H9 (cell line): Measurements from ENCODE around the gene KREMEN1. TPM values are rescaled to one million over a fixed set of nuclear protein-coding genes. Genes with fewer than 3 reads are reported as not detected.

Experiments used
- DNase-seq: peaks from one replicate; pipeline ENCODE4 v3.0.0-alpha.2; 2017
- H2AFZ ChIP-seq: one replicate; pipeline ENCODE4 v1.6.1; 2013; ENCODE audit warnings: mild to moderate bottlenecking, low read length, control low read depth, moderate library complexity
- H2AK5ac ChIP-seq: 2 replicates; pipeline ENCODE4 v1.6.1; 2013; ENCODE audit warnings: low read length, control low read depth, mixed read lengths; ENCODE audit not compliant: insufficient read length
- H2BK120ac ChIP-seq: one replicate; pipeline ENCODE4 v1.6.1; 2013; ENCODE audit warnings: low read depth, mild to moderate bottlenecking, low read length, control low read depth, inconsistent platforms; ENCODE audit not compliant: poor library complexity, severe bottlenecking
- H2BK12ac ChIP-seq: 2 replicates; pipeline ENCODE4 v1.6.1; 2013; ENCODE audit warnings: low read length, control low read depth, mixed read lengths, low read depth; ENCODE audit not compliant: insufficient read length
- H2BK15ac ChIP-seq: 2 replicates; pipeline ENCODE4 v1.6.1; 2013; ENCODE audit warnings: low read depth, low read length, control low read depth
- H2BK20ac ChIP-seq: one replicate; pipeline ENCODE4 v1.6.1; 2013; ENCODE audit warnings: low read depth, mild to moderate bottlenecking, low read length, control low read depth, inconsistent platforms; ENCODE audit not compliant: poor library complexity, severe bottlenecking
- H2BK5ac ChIP-seq: 2 replicates; pipeline ENCODE4 v1.6.1; 2013; ENCODE audit warnings: low read length, control low read depth, mixed read lengths; ENCODE audit not compliant: insufficient read length
- H3K14ac ChIP-seq: 2 replicates; pipeline ENCODE4 v1.6.1; 2013; ENCODE audit warnings: low read length, control low read depth; ENCODE audit not compliant: insufficient read depth
- H3K18ac ChIP-seq: 2 replicates; pipeline ENCODE4 v1.6.1; 2013; ENCODE audit warnings: low read depth, mild to moderate bottlenecking, mixed read lengths, low read length, control low read depth; ENCODE audit not compliant: insufficient read length
- H3K23ac ChIP-seq: 2 replicates; pipeline ENCODE4 v1.6.1; 2013; ENCODE audit warnings: low read length, control low read depth, mixed read lengths, low read depth; ENCODE audit not compliant: insufficient read length
- H3K23me2 ChIP-seq: 2 replicates; pipeline ENCODE4 v1.6.1; 2013; ENCODE audit warnings: low read depth, mild to moderate bottlenecking, mixed read lengths, low read length, control low read depth; ENCODE audit not compliant: insufficient read length, poor library complexity, severe bottlenecking
- H3K27ac ChIP-seq: 2 replicates; pipeline ENCODE4 v1.5.1; 2013; ENCODE audit warnings: low read length, control low read depth, mixed read lengths, low read depth; ENCODE audit not compliant: insufficient read length
- H3K27me3 ChIP-seq: 2 replicates; pipeline ENCODE4 v1.6.1; 2013; ENCODE audit warnings: low read length, control low read depth, inconsistent platforms; ENCODE audit not compliant: insufficient read depth
- H3K4ac ChIP-seq: 2 replicates; pipeline ENCODE4 v1.6.1; 2013; ENCODE audit warnings: low read depth, mild to moderate bottlenecking, control low read depth, inconsistent platforms, low read length, moderate library complexity
- H3K4me1 ChIP-seq: 2 replicates; pipeline ENCODE4 v1.6.1; 2013; ENCODE audit warnings: low read length, control low read depth, inconsistent platforms; ENCODE audit not compliant: insufficient read depth
- H3K4me2 ChIP-seq: 2 replicates; pipeline ENCODE4 v1.6.1; 2013; ENCODE audit warnings: low read length, control low read depth, mixed read lengths; ENCODE audit not compliant: insufficient read length, insufficient read depth
- H3K56ac ChIP-seq: 2 replicates; pipeline ENCODE4 v1.6.1; 2013; ENCODE audit warnings: low read depth, mild to moderate bottlenecking, mixed read lengths, low read length, control low read depth; ENCODE audit not compliant: insufficient read length
- H3K79me1 ChIP-seq: 2 replicates; pipeline ENCODE4 v1.6.1; 2013; ENCODE audit warnings: low read depth, mild to moderate bottlenecking, moderate library complexity, low read length, control low read depth, inconsistent platforms; ENCODE audit not compliant: insufficient read depth, poor library complexity, severe bottlenecking
- H3K79me2 ChIP-seq: 2 replicates; pipeline ENCODE4 v1.6.1; 2013; ENCODE audit warnings: low read length, control low read depth, inconsistent platforms; ENCODE audit not compliant: insufficient read depth
- H3K9ac ChIP-seq: 2 replicates; pipeline ENCODE4 v1.6.1; 2013; ENCODE audit warnings: low read length, control low read depth, mixed read lengths; ENCODE audit not compliant: insufficient read length; ENCODE audit errors: extremely low read depth
- H3K9me3 ChIP-seq: one replicate; pipeline ENCODE4 v1.6.1; 2013; ENCODE audit warnings: low read depth, low read length, inconsistent platforms; ENCODE audit not compliant: control insufficient read depth
- H3T11ph ChIP-seq: one replicate; pipeline ENCODE4 v1.6.1; 2013; ENCODE audit warnings: mild to moderate bottlenecking, low read length, control low read depth, inconsistent platforms
- H4K20me1 ChIP-seq: one replicate; pipeline ENCODE4 v1.6.1; 2013; ENCODE audit not compliant: control insufficient read depth, insufficient read length, insufficient read depth
- H4K5ac ChIP-seq: 2 replicates; pipeline ENCODE4 v1.6.1; 2013; ENCODE audit warnings: low read depth, mild to moderate bottlenecking, mixed read lengths, low read length, control low read depth; ENCODE audit not compliant: insufficient read length
- H4K8ac ChIP-seq: replicated peaks from 2 replicates; pipeline ENCODE4 v1.6.1; 2013; ENCODE audit warnings: low read length, control low read depth, mixed read lengths, low read depth; ENCODE audit not compliant: insufficient read length
- H4K91ac ChIP-seq: 2 replicates; pipeline ENCODE4 v1.6.1; 2013; ENCODE audit warnings: low read depth, mild to moderate bottlenecking, moderate library complexity, mixed read lengths, low read length, control low read depth; ENCODE audit not compliant: insufficient read length
- H3K27ac Mint-ChIP-seq, 3 experiments: 2 replicates in 2 of 3; 3 replicates in 1 of 3; pipeline ENCODE4 v1.8.0; 2020 to 2021; ENCODE audit warnings: mixed read lengths in 3 of 3, mild to moderate bottlenecking in 1 of 3, moderate library complexity in 1 of 3
- H3K27me3 Mint-ChIP-seq: 2 replicates; pipeline ENCODE4 v1.8.0; 2021; ENCODE audit warnings: low read depth, mild to moderate bottlenecking, moderate library complexity, mixed read lengths
- H3K36me3 Mint-ChIP-seq, 3 experiments: 2 replicates in 2 of 3; 3 replicates in 1 of 3; pipeline ENCODE4 v1.8.0; 2020 to 2021; ENCODE audit warnings: low read depth in 3 of 3, mixed read lengths in 3 of 3; ENCODE audit not compliant: insufficient read depth in 1 of 3
- H3K4me1 Mint-ChIP-seq, 2 experiments: 2 replicates each; pipeline ENCODE4 v1.8.0; 2020; ENCODE audit warnings: mixed read lengths in 2 of 2
- H3K4me3 Mint-ChIP-seq, 2 experiments: 2 replicates in 1 of 2; 3 replicates in 1 of 2; pipeline ENCODE4 v1.8.0; 2020 to 2021; ENCODE audit warnings: mild to moderate bottlenecking in 2 of 2, mixed read lengths in 2 of 2, moderate library complexity in 1 of 2
- H3K9me3 Mint-ChIP-seq, 2 experiments: 2 replicates in 1 of 2; 3 replicates in 1 of 2; pipeline ENCODE4 v1.8.0; 2020; ENCODE audit warnings: mild to moderate bottlenecking in 2 of 2, mixed read lengths in 2 of 2, moderate library complexity in 1 of 2
- WGBS: extraction: QIAGEN DNeasy Blood & Tissue Kit; methylation state at CpG from one replicate; pipeline ENCODE4 v1.1.7; 2013; ENCODE audit warnings: missing lambda C conversion rate, low lambda C conversion rate, mixed read lengths; ENCODE audit not compliant: insufficient read length; ENCODE audit errors: extremely low coverage; 5-methylcytosine and 5-hydroxymethylcytosine counted together
- total RNA-seq: library from RNA; stranded (reverse); gene quantifications from 2 replicates; pipeline ENCODE4 v1.2.1, GENCODE V29; 2021
- TF ChIP-seq, protein P1 (sequence below): fragments of 200-600 bp; sonication (generic); conservative IDR thresholded peaks from 3 replicates; pipeline ENCODE4 v1.8.0; 2021; ENCODE audit warnings: antibody characterized with exemption, mild to moderate bottlenecking

Gene KREMEN1
- total RNA-seq, 1 experiment from 2014 or later, result 2.4 TPM

- Histone ChIP-seq H4K5ac (no peak overlapping the region), H3K4ac (no peak overlapping the region), H2BK20ac (no peak overlapping the region), H2BK120ac (no peak overlapping the region), H3K4me1 (no peaks in the 10 kb centered on the region), H2AFZ (no peak overlapping the region), H3K27me3 (no peaks in the 10 kb centered on the region), H3K23ac (no peak overlapping the region), H3K18ac (no peak overlapping the region), H3K23me2 (no peaks in the 10 kb centered on the region), H3K27ac (no peak overlapping the region), H3K4me2 (no peak overlapping the region), H3K9me3 (peaks cover 6% of the 10 kb centered on the region), H3K14ac (no peak overlapping the region), H2AK5ac (no peak overlapping the region), H3K56ac (no peak overlapping the region), H4K20me1 (no peaks in the 10 kb centered on the region), H2BK15ac (no peak overlapping the region), H3T11ph (no peak overlapping the region), H2BK5ac (no peak overlapping the region), H2BK12ac (no peak overlapping the region), H4K8ac (no peak overlapping the region), H4K91ac (no peak overlapping the region), H3K79me1 (no peaks in the 10 kb centered on the region), H3K79me2 (no peaks in the 10 kb centered on the region), H3K9ac (no peak overlapping the region)
- Mint-ChIP-seq H3K9me3 (peaks cover 0 to 5% of the 10 kb centered on the region in 2 experiments; a peak in 2 of 5 replicates), H3K4me3 (no peak overlapping the region), H3K27ac (no peak overlapping the region), H3K27me3 (peaks cover 2% of the 10 kb centered on the region; the same call in 1 of the 2 replicates), H3K36me3 (peaks cover 0 to 5% (median 1%) of the 10 kb centered on the region in 3 experiments; a peak in 2 of 7 replicates), H3K4me1 (peaks cover 5 to 12% of the 10 kb centered on the region in 2 experiments)
- TF ChIP-seq, protein P1, sequence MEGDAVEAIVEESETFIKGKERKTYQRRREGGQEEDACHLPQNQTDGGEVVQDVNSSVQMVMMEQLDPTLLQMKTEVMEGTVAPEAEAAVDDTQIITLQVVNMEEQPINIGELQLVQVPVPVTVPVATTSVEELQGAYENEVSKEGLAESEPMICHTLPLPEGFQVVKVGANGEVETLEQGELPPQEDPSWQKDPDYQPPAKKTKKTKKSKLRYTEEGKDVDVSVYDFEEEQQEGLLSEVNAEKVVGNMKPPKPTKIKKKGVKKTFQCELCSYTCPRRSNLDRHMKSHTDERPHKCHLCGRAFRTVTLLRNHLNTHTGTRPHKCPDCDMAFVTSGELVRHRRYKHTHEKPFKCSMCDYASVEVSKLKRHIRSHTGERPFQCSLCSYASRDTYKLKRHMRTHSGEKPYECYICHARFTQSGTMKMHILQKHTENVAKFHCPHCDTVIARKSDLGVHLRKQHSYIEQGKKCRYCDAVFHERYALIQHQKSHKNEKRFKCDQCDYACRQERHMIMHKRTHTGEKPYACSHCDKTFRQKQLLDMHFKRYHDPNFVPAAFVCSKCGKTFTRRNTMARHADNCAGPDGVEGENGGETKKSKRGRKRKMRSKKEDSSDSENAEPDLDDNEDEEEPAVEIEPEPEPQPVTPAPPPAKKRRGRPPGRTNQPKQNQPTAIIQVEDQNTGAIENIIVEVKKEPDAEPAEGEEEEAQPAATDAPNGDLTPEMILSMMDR, result no peak
- WGBS, result no CpG with 5 or more reads among the region's 4 CpGs
- no peak for DNase-seq
Measured at GRCh38 chr22:29114392-29114791, 41.6 kb downstream of the KREMEN1 start.
